A549 (cell line): ENCODE results near the gene FAM83G. TPM values are rescaled to one million over a fixed set of nuclear protein-coding genes. Genes with fewer than 3 reads are reported as not detected.
"Not testable (repeated sequence)": the region's sequence is repeated elsewhere in the genome, so short reads cannot be mapped to it uniquely, and the experiment has no call there.

Source experiments
- ATAC-seq, 2 experiments: fragments of 200-7000 bp in 1 of 2; fragments of >200 bp in 1 of 2; cut with Nextera tagmentation in 1 of 2; cut with Tn5 transposase in 1 of 2; 3 replicates each; pipeline versions ENCODE4 v1.8.0 to v1.9.1; 2018 to 2020; ENCODE audit warnings: mild to moderate bottlenecking in 1 of 2, moderate library complexity in 1 of 2
- CTCF ChIA-PET: fragments of 300-600 bp; sonication (Branson Sonifier 250); formaldehyde crosslinking; extraction: SDS; loops from one replicate; lab custom pipeline; 2021; ENCODE audit warnings: antibody characterized with exemption, inconsistent platforms; lab: Yijun Ruan, JAX
- POLR2A ChIA-PET: fragments of 350-600 bp; formaldehyde crosslinking; extraction: SDS; loops from one replicate; lab custom pipeline; 2021; ENCODE audit warnings: antibody characterized with exemption, inconsistent platforms; lab: Yijun Ruan, JAX
- DNase-seq, 2 experiments: peaks; one replicate each; pipeline versions ENCODE4 v3.0.0 to v3.0.0-alpha.2; 2011 to 2016; ENCODE audit warnings: low read depth in 1 of 2, low spot score in 1 of 2
- FAIRE-seq: peaks from 2 replicates; lab custom pipeline; 2011; peaks lifted over from hg19 to GRCh38; lab: Jason Lieb, UNC
- H3K27ac ChIP-seq, 2 experiments: fragments of >200 bp; sonication (Bioruptor Twin); formaldehyde crosslinking; 3 replicates each; pipeline ENCODE4 v1.5.1; 2016 to 2017
- H3K4me1 ChIP-seq: fragments of >200 bp; sonication (Bioruptor Twin); formaldehyde crosslinking; 3 replicates; pipeline ENCODE4 v1.6.1; 2016
- H3K4me2 ChIP-seq: fragments of >200 bp; sonication (Bioruptor Twin); formaldehyde crosslinking; 3 replicates; pipeline ENCODE4 v1.6.1; 2016
- H3K4me3 ChIP-seq: fragments of >200 bp; sonication (Bioruptor Twin); formaldehyde crosslinking; 3 replicates; pipeline ENCODE4 v1.5.1; 2016
- H3K9me3 ChIP-seq: fragments of >200 bp; sonication (Bioruptor Twin); formaldehyde crosslinking; 3 replicates; pipeline ENCODE4 v1.6.1; 2016
- ATOH8 ChIP-seq: fragments of 250-450 bp; sonication (Bioruptor Pico); IDR thresholded peaks from 2 replicates; pipeline ENCODE4 v1.5.0; 2020; ENCODE audit warnings: low read depth, mild to moderate bottlenecking, moderate library complexity
- BHLHE40 ChIP-seq: IDR thresholded peaks from 2 replicates; pipeline ENCODE4 v1.6.1; 2012; ENCODE audit warnings: low read depth, low read length, inconsistent platforms
- CBX8 ChIP-seq: fragments of 200-600 bp; sonication (generic); IDR thresholded peaks from 2 replicates; pipeline ENCODE4 v1.6.1; 2016
- CEBPB ChIP-seq, 2 experiments: fragments of >200 bp in 1 of 2; sonication (Bioruptor Twin) in 1 of 2; formaldehyde crosslinking in 1 of 2; IDR thresholded peaks; 2 replicates each; pipeline ENCODE4 v1.6.1; 2012 to 2016
- CHD4 ChIP-seq: fragments of 200-600 bp; sonication (generic); IDR thresholded peaks from 2 replicates; pipeline ENCODE4 v1.6.1; 2016; ENCODE audit warnings: antibody characterized with exemption, mild to moderate bottlenecking, borderline replicate concordance
- ESRRA ChIP-seq: fragments of 150-350 bp; IDR thresholded peaks from 2 replicates; pipeline ENCODE4 v1.6.1; 2014; ENCODE audit warnings: mild to moderate bottlenecking, low read length, borderline replicate concordance
- FOSB ChIP-seq: fragments of 250-450 bp; sonication (Bioruptor Pico); IDR thresholded peaks from 2 replicates; pipeline ENCODE4 v1.5.0; 2020; ENCODE audit warnings: mild to moderate bottlenecking, moderate library complexity
- HDAC2 ChIP-seq: fragments of 200-600 bp; sonication (generic); IDR thresholded peaks from 2 replicates; pipeline ENCODE4 v1.6.1; 2016
- JUN ChIP-seq, 2 experiments: fragments of >200 bp; sonication (Bioruptor Twin); formaldehyde crosslinking; IDR thresholded peaks; 2 replicates in 1 of 2; 3 replicates in 1 of 2; pipeline ENCODE4 v1.6.1; 2016 to 2017
- JUNB ChIP-seq: fragments of >200 bp; sonication (Bioruptor Twin); formaldehyde crosslinking; IDR thresholded peaks from 2 replicates; pipeline ENCODE4 v1.6.1; 2016
- KDM1A ChIP-seq: fragments of 200-600 bp; sonication (generic); IDR thresholded peaks from 2 replicates; pipeline ENCODE4 v1.6.1; 2016; ENCODE audit warnings: low read depth, mild to moderate bottlenecking
- MAFK ChIP-seq: fragments of 450-650 bp; IDR thresholded peaks from 2 replicates; pipeline ENCODE4 v1.6.1; 2014; ENCODE audit not compliant: partially characterized antibody
- MAX ChIP-seq: IDR thresholded peaks from 2 replicates; pipeline ENCODE4 v1.6.1; 2012
- MYC ChIP-seq: IDR thresholded peaks from 2 replicates; pipeline ENCODE4 v1.6.1; 2012; ENCODE audit warnings: mild to moderate bottlenecking, inconsistent platforms, low read length, improper control_type of control experiment, borderline replicate concordance
- NFE2L2 ChIP-seq: fragments of 150-350 bp; conservative IDR thresholded peaks from 2 replicates; pipeline ENCODE4 v1.6.1; 2014; ENCODE audit warnings: low read length
- NR3C1 ChIP-seq: fragments of >200 bp; sonication (Bioruptor Twin); formaldehyde crosslinking; IDR thresholded peaks from 3 replicates; pipeline ENCODE4 v1.6.1; 2017
- PHF8 ChIP-seq: fragments of 200-600 bp; sonication (generic); IDR thresholded peaks from 2 replicates; pipeline ENCODE4 v1.6.1; 2016; ENCODE audit warnings: low read depth, mild to moderate bottlenecking, antibody characterized with exemption, moderate library complexity, borderline replicate concordance
- POLR2A ChIP-seq: IDR thresholded peaks from 2 replicates; pipeline ENCODE4 v1.6.1; 2012; ENCODE audit warnings: mild to moderate bottlenecking, low read length
- POLR2AphosphoS2 ChIP-seq: conservative IDR thresholded peaks from 2 replicates; pipeline ENCODE4 v1.6.1; 2012; ENCODE audit warnings: low read length, improper control_type of control experiment, inconsistent platforms
- RCOR1 ChIP-seq: fragments of 150-350 bp; IDR thresholded peaks from 2 replicates; pipeline ENCODE4 v1.6.1; 2014; ENCODE audit warnings: antibody characterized with exemption, low read length, low read depth
- SMC3 ChIP-seq: fragments of >200 bp; sonication (Bioruptor Twin); formaldehyde crosslinking; IDR thresholded peaks from 3 replicates; pipeline ENCODE4 v1.6.1; 2018; ENCODE audit warnings: inconsistent platforms
- USF2 ChIP-seq: fragments of 450-650 bp; IDR thresholded peaks from 2 replicates; pipeline ENCODE4 v1.6.1; 2014; ENCODE audit warnings: antibody characterized with exemption
- ZC3H11A ChIP-seq: fragments of 450-650 bp; IDR thresholded peaks from 2 replicates; pipeline ENCODE4 v1.6.1; 2014; ENCODE audit warnings: antibody characterized with exemption, mild to moderate bottlenecking
- ZFP36 ChIP-seq: fragments of 450-650 bp; IDR thresholded peaks from 2 replicates; pipeline ENCODE4 v1.6.1; 2014; ENCODE audit warnings: borderline replicate concordance; ENCODE audit not compliant: partially characterized antibody
- ZSCAN20 ChIP-seq: fragments of 250-450 bp; sonication (Bioruptor Pico); IDR thresholded peaks from 2 replicates; pipeline ENCODE4 v1.8.0; 2022; ENCODE audit warnings: mild to moderate bottlenecking, moderate library complexity
- WGBS: methylation state at CpG from one replicate; pipeline ENCODE4 v1.1.6; 2017; ENCODE audit errors: missing lambda C conversion rate; 5-methylcytosine and 5-hydroxymethylcytosine counted together
- polyA plus RNA-seq, 4 experiments: library from polyadenylated mRNA; depleted of rRNA in 3 of 4; stranded (reverse); fragments of >200 nt; fragmentation: RNase III in 1 of 4; extraction: RNeasy Plus Mini Kit Qiagen cat#74134 plus additional on column Dnase treatment in 1 of 4; gene quantifications; 2 replicates in 3 of 4; 3 replicates in 1 of 4; pipeline ENCODE4 v1.2.3, GENCODE V29; 2011 to 2017

Gene FAM83G
- polyA plus RNA-seq, 2 of the 4 experiments (the other 2 are of a cell fraction) = 11.0 to 22.0 TPM

- not testable (repeated sequence) for H3K4me2 ChIP-seq, H3K4me1 ChIP-seq
- 94% methylated on average over 6 of the region's 6 CpGs for WGBS
- TF ChIP-seq ZC3H11A = peak; percentile 98
- TF ChIP-seq, all 56 proteins: peak for 1; not testable (repeated sequence) for 55
- H3K27ac ChIP-seq, H3K9me3 ChIP-seq, H3K4me3 ChIP-seq, POLR2A ChIA-PET, ATAC-seq, DNase-seq, FAIRE-seq: not testable (repeated sequence)
- CTCF ChIA-PET = interaction anchor here (0.7 to 2.6 kb wide), 7 partner anchors 10 to 330 kb away, joined by 3 to 8 read pairs (median 3); partner anchors contain the start of gene FAM83G
Measured at GRCh38 chr17:18956021-18956420, 48.5 kb downstream of the FAM83G start.

GRCh38 chr17:18955009-18955408 is 49.6 kb downstream of the FAM83G start:
- FAIRE-seq (no peak), ATAC-seq (no peak), DNase-seq (no peak)
- Histone ChIP-seq H3K27ac (no peak overlapping the region), H3K4me3 (no peak overlapping the region), H3K4me1 (no peaks in the 10 kb centered on the region), H3K4me2 (no peak overlapping the region), H3K9me3 (no peaks in the 10 kb centered on the region)
- ChIA-PET POLR2A (no interaction called here), CTCF (interaction anchor here (0.6 to 2.6 kb wide), 9 partner anchors 8 to 329 kb away, joined by 3 to 8 read pairs (median 3); partner anchors contain the start of gene FAM83G)
- WGBS = 91% methylated on average over 6 of the region's 6 CpGs
- TF ChIP-seq RCOR1 (no peak), PHF8 (no peak), JUN (IDR thresholded peaks at IDR 0.05) (no peak), CHD4 (no peak), ESRRA (no peak), HDAC2 (no peak), NR3C1 (no peak), JUNB (no peak), MAX (no peak), MYC (no peak), ATOH8 (CRISPR knock-in tag) (no peak), ZSCAN20 (CRISPR knock-in tag) (no peak), USF2 (no peak), ZFP36 (no peak), NFE2L2 (no peak), SMC3 (no peak), CEBPB (IDR thresholded peaks at IDR 0.05) (no peak), KDM1A (no peak), POLR2AphosphoS2 (no peak)

- DNase-seq (no peak), ATAC-seq (peak; percentile 9 to 11; a peak in 1 of 6 replicates), FAIRE-seq (no peak)
- TF ChIP-seq ZSCAN20 (CRISPR knock-in tag) (no peak), BHLHE40 (no peak), KDM1A (no peak), CBX8 (no peak), FOSB (no peak), POLR2A (no peak), MAFK (no peak)
- Histone ChIP-seq H3K4me3 (no peak overlapping the region), H3K4me2 (no peak overlapping the region), H3K27ac (no peak overlapping the region), H3K9me3 (no peaks in the 10 kb centered on the region), H3K4me1 (no peaks in the 10 kb centered on the region)
- WGBS = 89% methylated on average over 3 of the region's 3 CpGs
- CTCF ChIA-PET = interaction anchor here (0.8 to 2.6 kb wide), 3 partner anchors 10 to 328 kb away, joined by 3 to 8 read pairs (median 4); no protein-coding TSS in a partner anchor
- POLR2A ChIA-PET = no interaction called here
Measured at GRCh38 chr17:18954321-18954720, 50.2 kb downstream of the FAM83G start.
